ENCODE results near the gene MAP7D2. TPM values are rescaled to one million over a fixed set of nuclear protein-coding genes. Genes with fewer than 3 reads are reported as not detected.

MAP7D2 gene
- total and polyA plus RNA-seq, 8 donors = 0.31 to 1.5 (median 0.41) TPM

GRCh38 chrX:20140420-20140819 lies 23.7 kb upstream of the MAP7D2 start:
- DNase-seq (no peak), ATAC-seq (no peak)
- Histone ChIP-seq H3K27me3 (no peaks in the 10 kb centered on the region), H3K27ac (no peak overlapping the region), H3K36me3 (peaks cover 4 to 8% of the 10 kb centered on the region in 2 donors), H3K4me1 (peaks cover 2 to 5% of the 10 kb centered on the region in 2 donors), H3K9me3 (no peaks in the 10 kb centered on the region), H3K4me3 (peak overlapping the region; percentile 62 to 80)
- intact Hi-C loops (cut with DNase I) = no loop called here
- TF ChIP-seq CTCF (IDR thresholded peaks at IDR 0.05) = no peak

GRCh38 chrX:20139966-20140365 lies 23.3 kb upstream of the MAP7D2 start:
- no peak for TF ChIP-seq CTCF (IDR thresholded peaks at IDR 0.05)
- intact Hi-C loops (cut with DNase I) = no loop called here
- ATAC-seq (no peak), DNase-seq (no peak)
- no peaks in the 10 kb centered on the region for H3K27me3 ChIP-seq
- no peak overlapping the region for H3K27ac ChIP-seq
- peaks cover 4 to 13% of the 10 kb centered on the region in 2 donors for H3K36me3 ChIP-seq
- H3K4me3 ChIP-seq = peak overlapping the region in 1 of 2 donors; percentile 62
- H3K4me1 ChIP-seq = peaks cover 2 to 5% of the 10 kb centered on the region in 2 donors
- H3K9me3 ChIP-seq = no peaks in the 10 kb centered on the region

GRCh38 chrX:20135944-20136343 lies 19.2 kb upstream of the MAP7D2 start:
- H3K36me3 ChIP-seq = peaks cover 4 to 43% of the 10 kb centered on the region in 2 donors
- H3K9me3 ChIP-seq = no peaks in the 10 kb centered on the region
- TF ChIP-seq CTCF (IDR thresholded peaks at IDR 0.05) = no peak
- peaks cover 2 to 5% of the 10 kb centered on the region in 2 donors for H3K4me1 ChIP-seq
- intact Hi-C loops (cut with DNase I) = no loop called here
- no peak overlapping the region for H3K27ac ChIP-seq
- no peak for ATAC-seq
- H3K27me3 ChIP-seq = no peaks in the 10 kb centered on the region
- H3K4me3 ChIP-seq = no peak overlapping the region
- DNase-seq = no peak

- DNase-seq (no peak), ATAC-seq (no peak)
- Histone ChIP-seq H3K4me3 (no peak overlapping the region), H3K9me3 (no peaks in the 10 kb centered on the region), H3K27me3 (no peaks in the 10 kb centered on the region), H3K36me3 (peaks cover 4 to 55% of the 10 kb centered on the region in 2 donors), H3K4me1 (no peaks in the 10 kb centered on the region), H3K27ac (no peak overlapping the region)
- intact Hi-C loops (cut with DNase I) = no loop called here
- no peak for TF ChIP-seq CTCF (IDR thresholded peaks at IDR 0.05)
Measured at GRCh38 chrX:20132666-20133065, 16.0 kb upstream of the MAP7D2 start.

- Histone ChIP-seq H3K36me3 (peaks cover 0 to 53% of the 10 kb centered on the region in 2 donors), H3K4me1 (no peaks in the 10 kb centered on the region), H3K4me3 (no peak overlapping the region), H3K27me3 (no peaks in the 10 kb centered on the region), H3K27ac (no peak overlapping the region), H3K9me3 (no peaks in the 10 kb centered on the region)
- intact Hi-C loops (cut with DNase I) = no loop called here
- DNase-seq (no peak), ATAC-seq (no peak)
- TF ChIP-seq CTCF (IDR thresholded peaks at IDR 0.05) = no peak
Measured at GRCh38 chrX:20130357-20130756, 13.7 kb upstream of the MAP7D2 start.

Measured in left lung (tissue), 10 donors.